VCaP (cell line): Measurements from ENCODE around the gene MGAT4D.

Experiments
- H3K27ac ChIP-seq: fragments of 450-650 bp; 2 replicates; pipeline ENCODE4 v1.5.1; 2017
- TF ChIP-seq, protein P1 (sequence below): fragments of 450-650 bp; conservative IDR thresholded peaks from 2 replicates; pipeline ENCODE4 v1.5.1; 2017; ENCODE audit warnings: mild to moderate bottlenecking, moderate library complexity

MGAT4D gene

DNA sequence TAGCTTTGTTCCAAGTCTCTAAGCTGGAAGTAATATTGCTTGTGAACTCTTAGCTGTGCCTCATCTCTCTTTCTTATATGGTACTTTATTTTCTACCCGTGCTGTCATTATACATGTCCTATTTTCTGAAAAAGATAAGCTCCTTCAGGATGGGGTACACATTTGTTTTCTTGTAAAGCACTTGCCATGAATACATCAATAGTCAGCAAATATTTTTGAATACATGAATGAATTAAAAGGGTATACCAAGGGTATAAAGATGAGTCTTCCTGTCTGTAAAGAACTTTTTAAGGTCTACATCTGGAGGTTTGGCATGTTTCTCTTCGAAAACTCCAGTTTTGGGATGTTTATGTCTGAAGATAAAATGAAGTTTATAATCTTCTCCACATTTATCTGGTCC, 98.0 kb downstream of the MGAT4D start:
- no peak overlapping the region for H3K27ac ChIP-seq
- TF ChIP-seq, protein P1, sequence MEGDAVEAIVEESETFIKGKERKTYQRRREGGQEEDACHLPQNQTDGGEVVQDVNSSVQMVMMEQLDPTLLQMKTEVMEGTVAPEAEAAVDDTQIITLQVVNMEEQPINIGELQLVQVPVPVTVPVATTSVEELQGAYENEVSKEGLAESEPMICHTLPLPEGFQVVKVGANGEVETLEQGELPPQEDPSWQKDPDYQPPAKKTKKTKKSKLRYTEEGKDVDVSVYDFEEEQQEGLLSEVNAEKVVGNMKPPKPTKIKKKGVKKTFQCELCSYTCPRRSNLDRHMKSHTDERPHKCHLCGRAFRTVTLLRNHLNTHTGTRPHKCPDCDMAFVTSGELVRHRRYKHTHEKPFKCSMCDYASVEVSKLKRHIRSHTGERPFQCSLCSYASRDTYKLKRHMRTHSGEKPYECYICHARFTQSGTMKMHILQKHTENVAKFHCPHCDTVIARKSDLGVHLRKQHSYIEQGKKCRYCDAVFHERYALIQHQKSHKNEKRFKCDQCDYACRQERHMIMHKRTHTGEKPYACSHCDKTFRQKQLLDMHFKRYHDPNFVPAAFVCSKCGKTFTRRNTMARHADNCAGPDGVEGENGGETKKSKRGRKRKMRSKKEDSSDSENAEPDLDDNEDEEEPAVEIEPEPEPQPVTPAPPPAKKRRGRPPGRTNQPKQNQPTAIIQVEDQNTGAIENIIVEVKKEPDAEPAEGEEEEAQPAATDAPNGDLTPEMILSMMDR: no peak

DNA sequence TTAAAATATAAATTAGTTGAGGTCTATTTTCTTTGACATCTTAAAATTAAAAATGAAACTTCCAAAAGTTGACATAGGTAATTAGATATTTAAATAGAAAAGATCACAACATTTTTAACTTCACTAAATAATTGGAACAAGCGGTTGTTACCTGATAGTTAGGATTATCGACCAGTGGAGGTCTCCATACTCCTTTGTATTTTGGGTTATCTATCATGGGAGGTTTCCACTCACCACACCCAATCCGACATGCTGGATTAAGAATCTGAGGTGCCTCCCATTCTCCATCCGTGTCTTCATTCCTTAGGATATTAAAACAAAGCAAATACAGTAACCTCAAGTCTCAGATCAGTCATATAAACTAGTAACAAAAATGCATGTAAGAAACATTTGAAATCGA, 102.4 kb downstream of the MGAT4D start:
- TF ChIP-seq, protein P1: peak; percentile 27; the same call in 1 of the 2 replicates
- no peak overlapping the region for H3K27ac ChIP-seq
